Karpas-422 (cell line): Measurements from ENCODE around the gene TMEM258. TPM values are rescaled to one million over a fixed set of nuclear protein-coding genes. Genes with fewer than 3 reads are reported as not detected.

Source experiments
- DNase-seq: peaks from one replicate; pipeline ENCODE4 v3.0.0-alpha.2; 2015
- H2AFZ ChIP-seq: fragments of 200-600 bp; sonication (generic); 2 replicates; pipeline ENCODE4 v1.6.1; 2014; ENCODE audit warnings: antibody characterized with exemption, low read length, mixed read lengths
- H3K27ac ChIP-seq: fragments of 200-600 bp; sonication (generic); 2 replicates; pipeline ENCODE4 v1.5.1; 2014; ENCODE audit warnings: mild to moderate bottlenecking, low read length, moderate library complexity
- H3K27me3 ChIP-seq: fragments of 200-600 bp; sonication (generic); 2 replicates; pipeline ENCODE4 v1.6.1; 2014; ENCODE audit warnings: low read length, mixed read lengths
- H3K36me3 ChIP-seq: fragments of 200-600 bp; sonication (generic); 2 replicates; pipeline ENCODE4 v1.6.1; 2014; ENCODE audit warnings: low read length, mixed read lengths; ENCODE audit not compliant: insufficient read depth
- H3K4me1 ChIP-seq: fragments of 200-600 bp; sonication (generic); 2 replicates; pipeline ENCODE4 v1.6.1; 2014; ENCODE audit warnings: mild to moderate bottlenecking, low read length, mixed read lengths
- H3K4me2 ChIP-seq: fragments of 200-600 bp; sonication (generic); 2 replicates; pipeline ENCODE4 v1.6.1; 2014; ENCODE audit warnings: low read length, low read depth, mild to moderate bottlenecking; ENCODE audit not compliant: poor library complexity, severe bottlenecking
- H3K4me3 ChIP-seq: fragments of 200-600 bp; sonication (generic); 2 replicates; pipeline ENCODE4 v1.5.1; 2014; ENCODE audit warnings: mild to moderate bottlenecking, antibody characterized with exemption, low read length, mixed read lengths
- H3K79me2 ChIP-seq: fragments of 200-600 bp; sonication (generic); 2 replicates; pipeline ENCODE4 v1.6.1; 2014; ENCODE audit warnings: mild to moderate bottlenecking, low read length, mixed read lengths
- H3K9ac ChIP-seq: fragments of 200-600 bp; sonication (generic); 2 replicates; pipeline ENCODE4 v1.6.0; 2014; ENCODE audit warnings: low read length
- H3K9me2 ChIP-seq: fragments of 200-600 bp; sonication (generic), shearing (Covaris generic); replicated peaks from 2 replicates; pipeline ENCODE4 v1.6.0; 2014; ENCODE audit warnings: mild to moderate bottlenecking, low read length, moderate library complexity; ENCODE audit not compliant: insufficient read depth
- H3K9me3 ChIP-seq: fragments of 300-700, 200-600 bp; sonication (generic); 2 replicates; pipeline ENCODE4 v1.6.1; 2014; ENCODE audit warnings: low read length, mixed read lengths
- H4K20me1 ChIP-seq: fragments of 200-600 bp; sonication (generic); 2 replicates; pipeline ENCODE4 v1.6.1; 2014; ENCODE audit warnings: mild to moderate bottlenecking, antibody characterized with exemption, low read length, low read depth; ENCODE audit not compliant: insufficient read depth
- total RNA-seq: library from RNA; depleted of rRNA; stranded (reverse); fragments of >200 nt; shearing (Covaris generic); gene quantifications from 2 replicates; pipeline ENCODE4 v1.2.3, GENCODE V29; 2014; ENCODE audit warnings: low replicate concordance

The TMEM258 gene
- total RNA-seq, 1 experiment from 2014 or later: 303 TPM

DNA sequence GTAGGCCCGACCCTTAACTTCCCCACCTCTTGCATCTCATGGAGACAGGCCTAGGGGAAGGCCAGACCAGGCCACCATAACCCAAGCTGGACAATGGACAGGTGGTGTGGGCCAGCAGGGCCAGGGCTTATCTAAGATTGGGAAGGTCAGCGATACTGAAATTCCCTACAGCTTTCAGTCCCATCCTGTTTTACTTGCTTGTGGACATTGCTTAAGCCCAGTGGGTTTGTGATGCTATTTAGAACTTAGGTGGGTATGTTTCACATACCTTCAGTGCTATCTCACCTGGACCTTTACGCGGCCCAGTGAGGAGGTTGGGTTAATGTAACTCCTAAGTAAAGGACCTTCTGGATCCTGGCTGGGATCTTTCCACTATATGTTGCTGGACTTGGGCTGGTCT, 37.4 kb upstream of the TMEM258 start:
- Histone ChIP-seq H4K20me1 (no peaks in the 10 kb centered on the region; the same call in 1 of the 2 replicates), H3K9me2 (no peaks in the 10 kb centered on the region), H3K27me3 (no peaks in the 10 kb centered on the region), H3K4me3 (peak overlapping the region; percentile 75), H3K9ac (peak overlapping the region; percentile 97), H3K27ac (peak overlapping the region; percentile 97), H3K4me2 (peak overlapping the region; percentile 80), H3K4me1 (peaks cover 63% of the 10 kb centered on the region), H3K36me3 (no peaks in the 10 kb centered on the region), H3K79me2 (peaks cover 32% of the 10 kb centered on the region), H3K9me3 (no peaks in the 10 kb centered on the region), H2AFZ (no peak overlapping the region)
- DNase-seq: no peak

DNA sequence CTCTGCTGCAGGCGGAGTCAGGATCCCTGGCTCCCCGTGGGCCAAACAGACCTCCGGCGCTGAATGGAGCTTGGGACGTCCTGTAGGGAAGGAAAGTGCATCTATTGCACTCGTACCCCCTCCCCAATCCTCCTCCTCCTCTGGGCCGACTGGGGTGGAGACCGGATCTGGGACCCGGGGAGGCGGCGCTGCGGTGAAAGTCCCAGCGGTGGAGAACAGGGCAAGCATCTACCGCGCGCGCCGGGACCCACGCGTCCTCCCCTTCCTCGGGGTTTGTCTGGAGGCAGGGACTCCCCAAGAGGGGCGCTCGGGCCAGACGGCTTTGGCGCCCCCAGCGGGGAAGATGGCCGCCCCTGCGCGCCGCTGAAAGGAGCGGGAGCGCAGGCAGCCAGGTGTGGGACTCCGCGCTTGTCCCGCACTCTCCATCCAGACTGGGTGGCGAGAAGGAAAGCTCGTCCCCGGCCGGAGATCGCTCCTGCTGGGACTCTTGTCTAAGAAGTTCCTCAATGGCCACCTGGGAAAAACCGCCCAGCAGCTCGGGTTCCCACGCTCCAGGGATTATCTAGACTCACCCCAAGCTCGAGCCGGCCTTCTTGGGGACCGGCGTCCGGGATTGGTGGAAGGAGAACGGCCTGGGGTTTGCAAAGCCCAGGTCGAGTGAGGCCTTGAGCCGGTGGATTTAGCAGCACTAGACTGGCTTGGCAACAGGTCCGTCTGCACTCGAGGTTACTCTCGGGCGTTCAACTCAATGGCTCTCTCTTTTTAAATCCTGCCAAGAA, 36.4 kb upstream of the TMEM258 start:
- H3K36me3 ChIP-seq: no peaks in the 10 kb centered on the region
- peak overlapping the region; percentile 97 for H3K27ac ChIP-seq
- no peaks in the 10 kb centered on the region for H3K9me2 ChIP-seq
- DNase-seq: peak; percentile 72
- peak overlapping the region; percentile 80 for H3K4me2 ChIP-seq
- no peaks in the 10 kb centered on the region; the same call in 1 of the 2 replicates for H4K20me1 ChIP-seq
- H3K27me3 ChIP-seq: no peaks in the 10 kb centered on the region
- H3K79me2 ChIP-seq: peaks cover 32% of the 10 kb centered on the region
- peak overlapping the region; percentile 75 for H3K4me3 ChIP-seq
- no peaks in the 10 kb centered on the region for H3K9me3 ChIP-seq
- H3K4me1 ChIP-seq: peaks cover 53% of the 10 kb centered on the region
- H3K9ac ChIP-seq: peak overlapping the region; percentile 97
- H2AFZ ChIP-seq: no peak overlapping the region

DNA sequence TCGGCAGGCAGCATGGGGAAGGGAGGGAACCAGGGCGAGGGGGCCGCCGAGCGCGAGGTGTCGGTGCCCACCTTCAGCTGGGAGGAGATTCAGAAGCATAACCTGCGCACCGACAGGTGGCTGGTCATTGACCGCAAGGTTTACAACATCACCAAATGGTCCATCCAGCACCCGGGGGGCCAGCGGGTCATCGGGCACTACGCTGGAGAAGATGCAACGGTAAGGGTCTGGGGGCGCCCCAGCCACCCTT, 35.9 kb upstream of the TMEM258 start:
- no peaks in the 10 kb centered on the region for H3K9me2 ChIP-seq
- peak overlapping the region; percentile 80 for H3K4me2 ChIP-seq
- no peak overlapping the region for H2AFZ ChIP-seq
- H3K4me3 ChIP-seq: peak overlapping the region; percentile 75
- H3K27ac ChIP-seq: peak overlapping the region; percentile 97
- H3K9ac ChIP-seq: peak overlapping the region; percentile 97
- peaks cover 32% of the 10 kb centered on the region for H3K79me2 ChIP-seq
- no peaks in the 10 kb centered on the region for H3K9me3 ChIP-seq
- no peaks in the 10 kb centered on the region for H3K36me3 ChIP-seq
- H3K27me3 ChIP-seq: no peaks in the 10 kb centered on the region
- H4K20me1 ChIP-seq: no peaks in the 10 kb centered on the region; the same call in 1 of the 2 replicates
- peaks cover 48% of the 10 kb centered on the region for H3K4me1 ChIP-seq
- no peak for DNase-seq

DNA sequence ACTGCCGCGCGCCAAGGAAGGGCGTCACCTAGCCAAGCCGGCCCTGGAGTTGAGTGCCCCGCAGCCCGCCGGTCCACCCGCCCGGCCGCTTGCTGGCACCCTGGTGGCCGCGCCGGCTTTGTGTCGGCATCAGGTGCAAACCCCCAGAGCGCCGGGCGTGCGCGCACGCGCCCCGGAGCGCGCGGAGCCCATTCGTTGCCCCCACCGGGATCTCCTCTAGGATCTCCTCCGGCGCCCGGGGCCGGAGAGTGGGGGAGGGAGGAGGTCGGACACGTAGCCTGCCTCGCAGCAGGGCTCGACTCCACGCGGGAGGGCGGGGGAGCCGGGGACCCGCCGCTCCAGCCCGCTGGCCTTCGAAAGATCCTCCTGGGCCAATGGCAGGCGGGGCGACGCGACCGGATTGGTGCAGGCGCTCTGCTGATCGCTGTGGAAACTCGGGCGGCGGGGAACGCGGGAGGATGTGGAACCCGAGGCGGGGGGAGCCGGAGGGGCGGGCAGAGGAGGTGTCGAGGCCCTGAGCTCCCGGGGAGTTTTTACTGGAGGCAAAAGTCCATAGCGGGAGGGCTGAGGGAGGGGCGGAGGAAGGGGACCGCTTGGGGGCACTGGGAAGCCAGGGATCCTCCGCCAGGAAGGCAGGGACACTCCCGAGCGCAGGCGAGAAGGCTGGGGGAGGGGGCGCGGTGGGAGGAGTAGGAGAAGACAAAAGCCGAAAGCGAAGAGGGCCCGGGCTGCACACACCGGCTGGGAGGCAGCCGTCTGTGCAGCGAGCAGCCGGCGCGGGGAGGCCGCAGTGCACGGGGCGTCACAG, 35.4 kb upstream of the TMEM258 start, which contains the start of gene FADS2:
FADS2 (plus strand) TSS at position 730 of the 808 bp plus-strand sequence. CDS start 91 bp downstream, outside the sequence.
- peaks cover 32% of the 10 kb centered on the region for H3K79me2 ChIP-seq
- peak within 1 kb of the TSS; percentile 97 for H3K27ac ChIP-seq
- H3K36me3 ChIP-seq: no peaks in the 10 kb centered on the region
- no peaks in the 10 kb centered on the region for H3K27me3 ChIP-seq
- no peak within 1 kb of the TSS for H2AFZ ChIP-seq
- peak within 1 kb of the TSS; percentile 80 for H3K4me2 ChIP-seq
- H3K9ac ChIP-seq: peak within 1 kb of the TSS; percentile 97
- no peaks in the 10 kb centered on the region for H3K9me2 ChIP-seq
- H4K20me1 ChIP-seq: no peaks in the 10 kb centered on the region; the same call in 1 of the 2 replicates
- DNase-seq: peak; percentile 94
- no peaks in the 10 kb centered on the region for H3K9me3 ChIP-seq
- peaks cover 43% of the 10 kb centered on the region for H3K4me1 ChIP-seq
- H3K4me3 ChIP-seq: peak within 1 kb of the TSS; percentile 75

DNA sequence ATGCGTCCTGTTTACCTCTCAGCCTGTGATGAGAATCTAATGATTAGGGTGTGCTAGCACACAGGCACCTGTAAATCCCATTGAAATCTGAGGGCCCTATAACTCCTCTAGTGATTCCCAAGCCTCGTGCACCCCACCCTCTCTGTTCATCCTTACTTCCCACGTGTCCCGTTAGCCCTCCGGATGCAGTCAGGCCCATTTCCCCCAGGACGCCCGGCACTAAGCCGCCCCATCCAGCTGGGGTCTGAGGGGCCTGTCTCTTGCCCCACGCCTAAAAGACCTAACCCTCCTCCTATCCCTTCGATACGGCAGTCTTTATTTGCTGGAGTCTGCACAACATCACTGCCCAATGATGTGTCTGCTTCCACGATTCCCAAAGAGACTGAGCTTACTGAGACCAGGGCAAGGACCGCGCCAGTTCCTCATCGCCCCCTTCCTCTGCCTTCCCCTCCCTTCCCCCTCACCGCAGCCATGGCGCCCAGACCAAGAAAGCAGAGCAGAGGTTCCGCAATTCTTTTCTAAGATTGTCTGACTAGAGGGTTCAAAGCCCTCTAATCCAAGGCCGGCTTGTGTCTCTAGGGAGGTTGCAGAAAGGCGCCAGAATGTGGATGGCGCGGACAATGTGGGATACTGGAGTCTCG, 34.7 kb upstream of the TMEM258 start:
- Histone ChIP-seq H3K9me2 (no peaks in the 10 kb centered on the region), H3K79me2 (peaks cover 32% of the 10 kb centered on the region), H2AFZ (no peak overlapping the region), H3K4me3 (peak overlapping the region; percentile 75), H3K9me3 (no peaks in the 10 kb centered on the region), H4K20me1 (no peaks in the 10 kb centered on the region), H3K27me3 (no peaks in the 10 kb centered on the region), H3K4me2 (peak overlapping the region; percentile 80), H3K27ac (peak overlapping the region; percentile 97), H3K36me3 (no peaks in the 10 kb centered on the region), H3K4me1 (peaks cover 35% of the 10 kb centered on the region), H3K9ac (peak overlapping the region; percentile 97)
- DNase-seq: peak; percentile 79

DNA sequence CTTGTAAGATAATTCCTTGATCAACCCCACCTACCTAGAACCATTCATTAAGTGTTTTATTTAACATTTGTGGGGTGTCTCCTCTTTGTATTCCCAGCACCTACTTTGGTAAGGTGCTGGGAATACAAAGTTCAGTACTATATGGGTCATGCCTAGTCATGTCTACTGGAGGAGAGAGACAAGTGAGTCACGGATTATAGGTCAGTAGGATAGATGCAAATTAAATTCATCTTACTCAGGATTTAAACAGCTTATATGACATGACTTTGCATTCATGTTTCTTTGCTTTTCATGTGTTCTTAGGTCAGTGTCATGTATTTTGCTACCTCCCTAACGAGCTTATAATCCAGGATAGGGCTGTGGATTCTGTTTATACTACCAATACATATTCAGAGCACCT, 27.8 kb upstream of the TMEM258 start:
- H2AFZ ChIP-seq: no peak overlapping the region
- H3K27ac ChIP-seq: no peak overlapping the region
- H3K9me2 ChIP-seq: no peaks in the 10 kb centered on the region
- no peaks in the 10 kb centered on the region for H3K9me3 ChIP-seq
- peaks cover 2% of the 10 kb centered on the region; the same call in 1 of the 2 replicates for H3K79me2 ChIP-seq
- H3K27me3 ChIP-seq: no peaks in the 10 kb centered on the region
- H3K9ac ChIP-seq: no peak overlapping the region
- H3K4me2 ChIP-seq: no peak overlapping the region
- no peak overlapping the region for H3K4me3 ChIP-seq
- H3K4me1 ChIP-seq: peaks cover 22% of the 10 kb centered on the region
- no peaks in the 10 kb centered on the region for H4K20me1 ChIP-seq
- no peak for DNase-seq
- no peaks in the 10 kb centered on the region for H3K36me3 ChIP-seq

GRCh38 chr11:61817471-61818202, 25.2 kb upstream of the TMEM258 start:
- H3K9me3 ChIP-seq: no peaks in the 10 kb centered on the region

More at GRCh38 chr11:61817471-61818202, 25.2 kb upstream of the TMEM258 start:
- H3K27me3 ChIP-seq: no peaks in the 10 kb centered on the region
- DNase-seq: no peak
- peak overlapping the region; percentile 92 for H3K9ac ChIP-seq
- H3K4me2 ChIP-seq: peak overlapping the region; percentile 83
- no peaks in the 10 kb centered on the region for H4K20me1 ChIP-seq
- peaks cover 10% of the 10 kb centered on the region for H3K36me3 ChIP-seq
- no peaks in the 10 kb centered on the region for H3K9me2 ChIP-seq
- peaks cover 27% of the 10 kb centered on the region for H3K4me1 ChIP-seq
- peak overlapping the region; percentile 79 for H3K4me3 ChIP-seq
- peaks cover 11% of the 10 kb centered on the region; the same call in 1 of the 2 replicates for H3K79me2 ChIP-seq
- H2AFZ ChIP-seq: no peak overlapping the region
- H3K27ac ChIP-seq: no peak overlapping the region
